ENCODE results near the gene ATP1A4.

The ATP1A4 gene

DNA sequence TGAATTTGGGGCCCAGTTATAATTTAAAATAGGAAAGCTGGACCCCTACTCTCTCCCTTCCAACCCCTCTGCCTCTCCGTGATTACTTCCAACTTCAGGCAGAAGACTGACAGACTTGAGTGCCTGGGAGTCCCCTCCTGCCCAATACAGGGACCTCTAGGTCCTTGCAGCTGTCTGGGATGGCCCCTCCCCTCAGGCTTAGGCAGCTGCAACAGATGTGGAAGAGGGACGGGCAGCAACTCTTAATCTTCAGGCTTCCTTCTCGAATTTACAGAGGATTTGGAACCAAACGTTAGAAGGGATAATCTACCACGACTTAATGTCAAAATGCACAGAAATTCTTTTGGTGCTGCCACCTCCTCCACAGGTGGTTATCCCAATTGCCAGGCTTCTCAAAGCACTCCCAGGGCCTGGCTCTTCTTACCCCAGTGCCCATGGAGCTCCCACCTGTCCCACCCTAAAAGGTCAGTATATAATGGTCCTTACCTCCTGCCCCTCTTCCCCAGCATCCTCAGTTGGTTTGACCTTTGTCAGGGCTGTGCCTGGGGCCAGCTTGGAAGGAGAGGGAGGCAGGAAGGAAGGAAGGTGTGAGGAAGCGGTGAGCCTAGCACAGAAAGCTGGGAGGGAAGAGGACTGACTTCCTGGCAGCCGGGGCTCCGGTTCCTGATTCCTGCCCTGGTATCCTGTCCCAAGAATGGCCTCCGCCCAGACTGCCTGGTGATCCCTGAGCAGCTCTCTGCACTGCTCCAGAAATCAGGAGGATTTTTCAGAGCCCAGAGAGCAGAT is 56.6 kb downstream of the ATP1A4 start:
- no peak for DNase-seq

DNA sequence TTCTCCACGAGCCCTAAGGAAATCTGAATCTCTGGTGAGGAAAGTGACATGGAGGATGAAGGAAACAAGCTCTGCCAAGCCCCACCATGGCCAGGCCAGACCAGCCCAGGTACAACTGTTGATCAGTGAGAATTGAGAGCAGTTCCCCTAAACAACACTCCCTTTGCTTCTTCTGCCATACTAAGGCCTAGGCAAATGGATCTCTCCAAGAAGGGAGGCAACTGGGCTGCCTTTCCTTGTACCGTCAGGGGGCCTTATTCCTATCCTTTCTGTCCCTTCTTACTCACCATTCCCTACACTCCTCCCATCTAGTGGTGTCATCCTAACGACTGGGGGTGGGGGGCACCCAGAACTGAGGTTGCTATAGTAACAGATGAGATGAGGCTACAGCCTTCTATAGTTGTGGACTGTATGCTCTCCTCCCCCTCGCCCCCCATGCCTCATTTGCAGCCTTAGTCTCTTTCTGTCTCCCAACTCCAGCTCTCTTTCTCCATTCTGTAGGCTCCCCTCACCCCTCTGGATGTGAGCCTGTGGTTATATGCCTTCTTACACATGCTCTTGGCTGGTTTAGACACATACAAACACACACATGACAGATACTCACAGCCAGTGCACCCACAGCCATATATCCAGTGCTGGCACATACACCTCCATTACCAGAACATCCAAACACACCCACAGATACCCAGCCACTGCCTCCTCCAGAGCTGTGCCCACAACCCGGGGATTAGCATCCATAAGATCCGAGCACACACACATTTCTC is 57.3 kb downstream of the ATP1A4 start:
- DNase-seq: no peak

DNA sequence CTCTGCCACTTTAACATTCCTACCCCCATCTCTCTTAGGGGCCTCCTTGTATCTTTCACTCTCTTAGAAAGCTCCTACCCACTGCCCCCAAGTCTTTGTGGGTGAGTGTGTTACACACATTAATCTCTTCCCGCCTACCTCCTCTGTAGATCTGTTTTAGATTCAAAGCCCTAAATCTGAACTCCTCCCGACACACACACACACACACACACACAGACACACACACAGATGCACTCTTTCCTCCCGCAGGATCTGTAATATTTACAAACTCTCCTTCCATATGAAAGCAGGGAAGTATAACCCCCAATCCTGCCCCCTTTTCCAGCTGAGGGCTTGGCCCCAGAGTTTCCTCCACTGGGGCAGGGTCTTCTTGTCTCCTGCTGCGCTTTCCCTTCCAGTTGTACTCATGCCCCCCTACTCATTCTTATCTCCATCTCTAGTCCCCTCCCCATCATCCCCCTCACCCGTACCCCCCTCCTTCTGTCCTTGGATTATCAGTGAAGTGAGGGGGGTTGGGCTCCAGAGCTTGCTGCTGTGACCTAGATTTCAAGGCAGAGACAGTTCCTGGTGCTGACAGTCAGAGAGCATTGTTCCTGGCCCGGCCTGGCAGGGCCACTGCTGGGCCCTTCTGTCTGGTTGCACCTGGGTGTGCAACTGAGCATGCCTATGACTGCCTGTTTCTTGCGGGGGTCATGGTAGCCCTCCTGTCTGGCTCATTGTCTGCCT is 58.1 kb downstream of the ATP1A4 start:
- DNase-seq: no peak

DNA sequence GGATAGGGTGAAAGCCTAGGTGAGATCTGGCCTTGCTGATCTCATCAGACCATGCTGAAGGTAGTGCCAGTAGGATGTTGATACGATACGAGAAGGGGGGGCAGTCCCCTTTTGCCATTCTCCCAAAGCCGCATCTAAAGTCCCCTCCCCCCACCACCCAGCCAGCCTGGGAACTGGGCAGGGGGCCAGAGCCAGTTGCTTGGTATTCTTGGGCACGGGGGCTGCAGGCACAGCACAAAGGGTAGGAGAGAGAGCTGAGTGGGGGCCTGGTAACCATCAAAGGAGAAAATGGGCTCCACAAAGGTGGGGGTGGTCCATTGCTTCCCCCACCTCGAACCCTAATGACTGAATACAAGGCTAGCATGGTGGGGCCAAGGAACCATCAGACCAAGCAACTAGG is 59.2 kb downstream of the ATP1A4 start:
- DNase-seq: no peak

DNA sequence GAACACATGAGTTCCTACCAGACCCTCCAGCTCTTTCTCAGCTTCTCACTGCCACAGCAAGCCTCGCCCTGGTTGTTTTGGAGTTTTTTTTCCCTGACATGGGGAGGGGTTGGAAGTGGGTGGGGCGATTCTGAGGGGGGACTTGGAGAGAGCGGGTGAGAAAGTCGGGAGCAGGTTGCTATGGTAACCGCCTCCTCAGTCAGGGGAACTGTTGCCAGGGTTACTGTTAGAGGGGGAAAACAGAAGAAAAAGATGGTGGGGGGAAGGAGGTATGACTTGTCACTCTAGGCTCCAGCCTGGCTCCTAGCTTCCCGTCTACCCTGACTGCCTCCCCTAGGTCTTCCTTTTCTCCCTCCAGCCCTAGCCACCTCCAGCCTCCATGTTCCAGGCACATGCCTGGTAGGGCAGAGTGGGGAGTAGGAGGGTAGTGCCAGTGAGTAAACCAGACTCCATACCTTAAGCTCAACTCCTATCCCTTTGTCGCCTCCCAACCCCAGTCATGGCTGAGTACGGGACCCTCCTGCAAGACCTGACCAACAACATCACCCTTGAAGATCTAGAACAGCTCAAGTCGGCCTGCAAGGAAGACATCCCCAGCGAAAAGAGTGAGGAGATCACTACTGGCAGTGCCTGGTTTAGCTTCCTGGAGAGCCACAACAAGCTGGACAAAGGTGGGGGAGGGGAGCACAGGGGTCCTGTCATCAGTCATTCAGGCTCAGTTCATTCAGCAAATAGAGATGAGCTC is 59.8 kb downstream of the ATP1A4 start:
- no peak for DNase-seq

DNA sequence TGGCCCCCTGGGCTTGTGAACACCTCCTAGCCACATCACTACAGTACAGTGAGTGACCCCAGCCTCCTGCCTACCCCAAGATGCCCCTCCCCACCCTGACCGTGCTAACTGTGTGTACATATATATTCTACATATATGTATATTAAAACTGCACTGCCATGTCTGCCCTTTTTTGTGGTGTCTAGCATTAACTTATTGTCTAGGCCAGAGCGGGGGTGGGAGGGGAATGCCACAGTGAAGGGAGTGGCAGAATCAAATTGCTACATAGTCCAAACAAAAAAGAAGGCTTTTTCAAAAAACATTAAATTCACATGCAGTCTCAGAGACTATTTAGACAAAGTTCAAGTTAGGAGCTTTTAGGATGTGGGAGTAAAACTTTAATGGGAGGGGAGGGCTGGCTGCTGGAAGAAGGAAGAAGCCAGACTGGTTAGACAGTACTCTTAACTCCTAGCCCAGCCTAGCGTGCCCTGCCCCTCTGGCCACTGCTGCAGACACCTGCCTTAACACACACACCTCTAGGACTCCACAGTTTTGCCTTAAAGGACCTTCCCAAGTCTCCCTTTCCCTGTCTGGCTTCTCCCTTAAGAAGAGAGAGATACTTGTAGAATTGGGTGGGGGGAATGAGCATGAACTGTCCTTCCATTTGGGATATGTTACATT is 63.2 kb downstream of the ATP1A4 start:
- no peak for DNase-seq

DNA sequence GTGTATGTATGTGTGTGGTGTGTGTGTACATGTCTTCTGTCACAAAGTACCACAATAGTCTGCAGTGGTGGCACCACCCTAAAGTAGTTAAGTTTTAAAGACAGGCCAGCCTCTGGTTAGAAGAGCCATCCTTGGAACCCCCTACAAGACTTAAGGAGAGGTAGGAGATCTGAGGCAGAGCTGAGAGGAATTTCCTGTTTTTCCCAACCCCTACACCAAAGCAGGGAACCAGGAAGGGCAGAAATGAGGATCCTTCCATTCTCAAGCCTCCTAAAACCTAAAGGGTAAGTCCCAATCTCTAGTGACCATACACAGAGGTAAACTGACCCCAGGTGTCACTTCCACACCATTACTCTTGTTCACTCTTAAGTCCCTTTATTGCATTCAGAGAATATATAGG is 64.9 kb downstream of the ATP1A4 start:
- no peak for DNase-seq

DNA sequence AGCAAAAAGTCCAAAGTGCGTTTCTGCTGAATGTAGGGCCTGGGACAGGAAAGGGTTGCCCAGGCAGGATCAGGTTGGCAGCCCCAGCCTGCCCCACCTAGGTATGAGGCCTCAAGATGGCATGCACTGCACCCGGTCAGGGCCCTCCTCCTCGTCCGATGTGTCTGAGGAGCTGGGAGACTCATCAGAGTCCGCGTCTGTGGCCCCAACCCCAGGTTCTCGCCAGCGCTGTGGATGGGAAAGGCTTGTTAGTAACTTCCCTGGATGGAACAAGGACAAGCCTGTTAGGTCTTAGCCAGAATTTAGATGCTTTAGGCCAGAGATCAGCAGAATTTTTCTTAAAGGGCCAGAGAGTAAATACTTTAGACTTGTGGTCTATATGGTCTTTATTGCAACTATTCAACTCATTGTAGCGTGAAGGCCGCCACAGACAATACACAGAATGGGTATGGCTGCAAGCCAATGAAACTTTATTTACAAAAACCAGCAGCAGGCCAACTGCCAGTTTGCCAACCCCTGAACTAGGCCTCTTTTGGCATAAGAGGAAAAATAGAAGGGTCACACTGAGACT is 66.2 kb downstream of the ATP1A4 start:
- no peak for DNase-seq

DNA sequence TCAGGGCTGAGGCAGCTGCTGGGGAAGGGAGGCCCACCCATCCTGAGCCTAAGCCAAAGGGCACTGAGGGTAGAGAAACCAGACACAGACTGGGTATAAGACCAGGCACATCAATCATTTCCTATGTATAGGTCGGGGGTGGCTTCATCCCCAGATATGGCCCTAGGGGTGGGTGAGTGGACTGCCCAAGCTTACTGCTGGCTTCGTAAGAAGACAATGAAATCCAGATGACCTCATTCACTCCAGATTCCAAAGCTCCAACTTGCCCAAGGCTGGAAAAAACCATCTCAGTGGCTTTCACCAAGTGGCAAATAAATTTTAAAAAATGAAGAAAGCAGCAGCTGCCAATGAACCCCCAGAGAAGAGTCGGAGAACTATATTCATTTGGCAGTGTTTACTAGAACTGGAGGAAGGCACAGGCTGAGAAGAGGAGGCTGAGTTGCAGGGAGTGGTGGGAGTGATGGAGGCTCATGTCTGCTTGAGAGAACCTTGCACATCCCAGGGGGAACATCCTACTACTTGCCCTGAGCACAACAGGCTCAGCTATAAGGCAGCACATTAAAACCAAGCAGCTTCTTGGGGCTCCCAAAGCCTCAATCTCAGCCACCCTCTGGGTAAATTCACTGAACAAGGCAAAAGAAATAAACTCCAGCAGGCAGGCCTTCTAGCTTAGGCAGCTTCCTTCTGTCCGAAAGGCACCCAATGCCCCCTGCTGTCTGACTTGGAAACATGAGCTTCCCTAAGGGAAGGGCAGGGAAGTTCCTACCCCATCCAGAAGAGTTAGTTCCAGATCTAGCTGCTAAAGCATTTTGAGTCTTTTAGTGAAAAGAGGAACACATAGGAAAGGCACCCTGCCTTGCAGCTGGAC is 67.9 kb downstream of the ATP1A4 start:
- peak; percentile 26 for DNase-seq

DNA sequence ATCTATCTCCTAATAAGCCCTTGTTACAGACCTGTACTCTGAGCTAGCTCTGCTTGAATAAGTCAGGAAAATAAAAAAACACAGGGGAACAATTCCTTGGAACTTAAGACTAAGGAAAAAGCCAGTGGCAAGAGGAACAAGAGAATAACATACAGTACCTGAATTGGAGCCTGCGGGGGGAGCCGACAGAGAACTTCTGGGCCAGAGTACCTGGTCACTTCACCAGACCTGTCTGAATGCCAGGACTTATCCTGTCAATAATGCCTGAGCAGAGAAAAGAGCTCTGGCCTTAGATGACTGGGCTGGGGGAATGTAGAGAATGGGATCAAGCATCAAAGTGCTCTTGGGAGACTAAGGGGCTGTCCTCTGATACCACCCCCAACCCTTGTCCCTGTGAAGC is 68.9 kb downstream of the ATP1A4 start:
- DNase-seq: no peak

DNA sequence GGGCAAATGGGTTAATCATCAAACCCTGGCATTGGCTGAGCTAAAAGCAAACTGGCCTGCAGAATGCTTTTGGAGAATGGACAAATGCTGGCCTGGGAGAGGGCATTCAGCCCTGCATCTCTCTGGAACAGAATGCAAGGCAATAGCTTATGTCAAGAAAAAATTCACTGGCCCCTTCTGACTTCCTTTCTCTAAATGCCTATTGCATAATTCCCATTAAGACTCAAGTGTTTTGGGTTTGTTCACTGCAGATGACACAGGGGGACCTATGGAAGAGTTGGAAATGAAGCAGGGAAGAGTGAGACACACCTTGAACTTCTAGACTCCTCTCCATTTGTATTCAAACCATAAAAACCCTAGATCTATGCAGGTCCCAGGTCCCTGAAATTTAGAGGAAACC is 69.7 kb downstream of the ATP1A4 start:
- no peak for DNase-seq

DNA sequence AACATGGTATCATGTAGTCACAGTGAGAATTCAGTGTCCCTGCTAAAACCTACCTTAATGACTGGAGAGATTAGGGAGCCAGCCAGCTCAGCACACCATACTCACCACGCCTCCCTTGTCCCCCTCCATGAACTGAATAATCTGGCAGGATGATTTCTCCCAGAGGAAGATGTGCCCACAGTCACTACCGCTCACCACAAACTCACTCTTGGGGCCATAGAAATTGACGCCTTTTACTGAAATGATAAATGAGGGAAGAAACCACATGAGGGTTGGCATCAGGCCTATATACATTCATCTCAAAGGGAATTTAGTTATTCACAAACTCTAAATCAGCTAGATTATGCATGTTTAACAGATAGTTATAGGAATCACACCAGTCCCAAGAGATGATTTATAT is 71.1 kb downstream of the ATP1A4 start:
- DNase-seq: no peak

DNA sequence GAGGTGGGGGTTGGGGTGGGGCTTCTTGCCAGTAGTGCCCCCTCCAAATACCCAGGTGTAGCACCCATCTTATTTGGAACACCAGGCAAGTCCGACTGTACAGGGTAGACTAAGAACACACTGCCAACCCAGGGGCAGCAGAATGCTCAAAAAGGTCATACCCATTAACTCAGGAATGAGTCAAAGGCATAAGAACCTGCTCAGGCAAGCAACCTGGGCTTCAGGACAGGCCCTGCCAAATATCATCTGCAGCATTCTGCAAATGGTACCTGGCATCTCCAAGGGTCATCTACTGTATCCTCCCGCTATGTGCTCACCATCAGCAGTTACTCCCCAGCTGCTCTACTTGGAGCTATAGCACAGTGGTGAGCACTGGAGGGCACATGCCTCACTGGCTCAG is 73.2 kb downstream of the ATP1A4 start:
- no peak for DNase-seq

DNA sequence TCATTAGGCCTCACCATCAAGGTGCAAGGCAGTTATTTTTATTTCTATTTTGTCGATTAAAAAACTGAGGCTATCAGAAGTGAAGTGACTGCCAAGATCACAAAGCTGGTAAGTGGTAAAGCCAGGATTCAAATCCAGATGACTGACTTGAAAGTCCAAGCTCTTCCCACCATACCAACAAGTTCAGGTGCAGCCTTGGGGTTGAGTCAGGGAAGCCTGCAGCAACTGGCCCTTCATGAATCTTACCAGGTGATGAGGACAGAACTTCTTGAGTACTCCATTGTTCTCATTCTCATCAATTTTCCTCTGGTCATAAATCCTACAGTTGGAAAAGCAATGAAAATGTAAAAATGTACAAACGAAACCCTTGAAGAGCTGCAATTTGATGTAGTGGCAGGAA is 73.9 kb downstream of the ATP1A4 start:
- no peak for DNase-seq

DNA sequence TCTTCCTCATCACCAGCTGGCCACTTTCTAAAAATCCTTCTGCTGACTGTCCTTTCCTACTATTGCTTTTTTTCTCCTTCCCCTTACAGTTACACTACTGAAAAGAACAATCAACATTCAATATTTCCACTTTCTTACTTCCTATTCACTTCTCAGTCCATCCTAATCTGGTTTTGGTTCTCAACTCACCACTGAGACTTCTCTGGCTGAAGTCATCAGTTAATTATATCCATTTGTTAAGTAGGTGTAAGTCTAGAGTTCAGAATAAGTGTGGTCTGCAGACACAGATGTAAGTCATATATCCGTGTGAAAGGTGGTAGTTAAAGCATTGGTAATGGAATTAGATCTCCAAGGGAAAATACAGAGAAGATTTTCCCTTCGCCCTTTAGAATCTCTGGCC is 75.2 kb downstream of the ATP1A4 start:
- DNase-seq: no peak

DNA sequence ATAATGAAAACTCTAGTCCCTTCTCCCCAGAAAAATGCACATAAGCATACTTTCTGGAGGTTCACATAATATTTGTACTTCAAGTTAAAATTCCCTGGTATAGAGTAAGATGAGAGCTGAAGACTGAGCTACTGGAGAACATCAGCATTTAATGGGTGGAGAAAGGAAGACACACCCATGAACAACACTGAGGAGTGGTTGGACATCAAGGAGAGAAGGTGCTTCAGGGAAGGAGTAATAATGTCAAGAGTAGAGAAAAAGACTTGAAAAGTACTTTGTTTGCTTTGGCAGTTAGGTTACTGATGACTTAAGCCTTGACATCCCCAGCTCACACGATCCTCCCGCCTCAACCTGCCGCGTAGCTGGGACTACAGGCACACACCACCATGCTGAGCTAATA is 75.6 kb downstream of the ATP1A4 start:
- no peak for DNase-seq

DNA sequence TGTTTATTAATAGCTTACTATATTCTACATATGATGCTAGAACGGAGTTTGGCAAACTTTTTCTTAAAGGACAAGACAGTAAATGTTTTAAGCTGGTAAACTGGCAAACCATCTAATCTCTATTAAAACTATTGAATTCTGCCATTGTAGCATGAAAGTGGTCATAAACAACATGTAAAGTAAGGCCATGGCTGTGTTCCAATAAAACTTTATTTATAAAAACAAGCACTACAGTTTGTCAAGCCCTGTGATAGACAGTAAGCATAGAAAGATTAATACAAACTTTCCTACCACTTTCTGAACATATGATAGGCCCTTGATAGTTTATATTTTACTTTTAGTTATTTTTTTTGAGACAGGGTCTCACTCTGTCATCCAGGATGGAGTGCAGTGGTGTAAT is 76.2 kb downstream of the ATP1A4 start:
- no peak for DNase-seq

DNA sequence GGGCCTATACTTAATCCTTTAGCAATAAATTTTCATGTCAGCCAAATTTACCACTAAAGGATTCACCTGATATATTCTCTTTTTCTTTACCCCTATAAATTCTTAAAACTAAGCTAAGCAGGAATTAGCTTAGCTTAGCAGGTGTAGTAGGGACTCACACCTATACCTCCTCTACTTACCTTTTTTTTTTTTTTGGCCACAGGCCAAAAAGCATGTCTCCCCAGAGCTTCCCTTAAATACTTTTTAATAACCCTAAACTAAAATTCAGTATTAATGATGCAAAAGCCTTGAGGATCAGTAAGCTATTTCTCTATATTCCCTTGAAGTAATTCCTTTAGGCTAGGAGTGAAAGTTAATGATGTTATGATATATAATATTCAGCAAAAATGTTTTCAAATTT is 77.0 kb downstream of the ATP1A4 start:
- no peak for DNase-seq

DNA sequence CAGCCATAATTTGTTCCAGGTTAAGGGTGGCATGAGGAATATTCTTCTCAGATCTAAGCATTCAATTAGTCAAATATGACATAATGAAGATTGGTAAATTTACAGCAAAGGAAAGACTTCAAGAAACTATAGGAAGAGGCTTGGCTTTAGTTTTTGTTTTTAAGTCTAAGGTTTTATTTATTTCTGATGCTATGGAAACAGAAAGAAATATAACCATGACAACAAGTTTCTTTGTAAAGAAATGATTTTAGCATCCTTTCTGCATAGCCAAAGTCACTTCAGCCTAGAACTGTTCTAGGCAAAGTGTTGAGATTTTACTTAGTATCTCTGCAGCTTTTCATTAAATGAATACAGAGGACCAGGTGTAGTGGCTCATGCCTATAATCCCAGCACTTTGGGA is 81.5 kb downstream of the ATP1A4 start:
- DNase-seq: no peak
